ENCODE results near the gene PPAT.

- TF ChIP-seq EZH2 (IDR thresholded peaks at IDR 0.05; ENCODE audit: borderline replicate concordance, low read depth, low read length, severe bottlenecking) (no peak), POLR2AphosphoS5 (IDR thresholded peaks at IDR 0.05; ENCODE audit: insufficient read depth, low read depth, low read length) (no peak), POLR2A (IDR thresholded peaks at IDR 0.05; ENCODE audit: low read depth, low read length) (no peak), JUN (IDR thresholded peaks at IDR 0.05; ENCODE audit: borderline replicate concordance, insufficient read depth, insufficient read length, low read depth) (no peak), MYC (IDR thresholded peaks at IDR 0.05; ENCODE audit: low read depth, low read length) (no peak)
- TF ChIP-seq, protein P1, sequence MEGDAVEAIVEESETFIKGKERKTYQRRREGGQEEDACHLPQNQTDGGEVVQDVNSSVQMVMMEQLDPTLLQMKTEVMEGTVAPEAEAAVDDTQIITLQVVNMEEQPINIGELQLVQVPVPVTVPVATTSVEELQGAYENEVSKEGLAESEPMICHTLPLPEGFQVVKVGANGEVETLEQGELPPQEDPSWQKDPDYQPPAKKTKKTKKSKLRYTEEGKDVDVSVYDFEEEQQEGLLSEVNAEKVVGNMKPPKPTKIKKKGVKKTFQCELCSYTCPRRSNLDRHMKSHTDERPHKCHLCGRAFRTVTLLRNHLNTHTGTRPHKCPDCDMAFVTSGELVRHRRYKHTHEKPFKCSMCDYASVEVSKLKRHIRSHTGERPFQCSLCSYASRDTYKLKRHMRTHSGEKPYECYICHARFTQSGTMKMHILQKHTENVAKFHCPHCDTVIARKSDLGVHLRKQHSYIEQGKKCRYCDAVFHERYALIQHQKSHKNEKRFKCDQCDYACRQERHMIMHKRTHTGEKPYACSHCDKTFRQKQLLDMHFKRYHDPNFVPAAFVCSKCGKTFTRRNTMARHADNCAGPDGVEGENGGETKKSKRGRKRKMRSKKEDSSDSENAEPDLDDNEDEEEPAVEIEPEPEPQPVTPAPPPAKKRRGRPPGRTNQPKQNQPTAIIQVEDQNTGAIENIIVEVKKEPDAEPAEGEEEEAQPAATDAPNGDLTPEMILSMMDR (IDR thresholded peaks at IDR 0.05; ENCODE audit: extremely low read depth in 1 of 2, insufficient read depth in 1 of 2, low read depth in 1 of 2, low read length in 2 of 2), result no peak
Observed at GRCh38 chr4:56444719-56445118, 9.3 kb upstream of the PPAT start.
